K562 treated with DMSO at 1 percent for 12 hours (cell line): Measurements from ENCODE around the gene COL5A2. TPM values are rescaled to one million over a fixed set of nuclear protein-coding genes. Genes with fewer than 3 reads are reported as not detected.

ENCODE experiments used
- total RNA-seq: library from RNA; unstranded; fragments of 300-600 nt; gene quantifications from 2 replicates; pipeline ENCODE4 v1.2.3, GENCODE V29; 2022; ENCODE audit not compliant: insufficient read depth

Gene COL5A2
- total RNA-seq: 0.11 and 0.15 TPM in 2 replicates

GRCh38 chr2:189179570-189179950 lies at the start of gene COL5A2:
TSS of gene COL5A2 (minus strand) at chr2:189179761. CDS start at chr2:189179604, 157 bp downstream.

Other genes starting within 250 kb of the COL5A2 start
- gene COL3A1, start 205.4 kb downstream of the COL5A2 start, total RNA-seq: 0.30 TPM in 1 of 2 replicates, not detected in the other